SH-SY5Y (cell line): Measurements from ENCODE around the gene DGUOK.

Experiments
- GATA2 ChIP-seq: IDR thresholded peaks from 2 replicates; pipeline ENCODE4 v1.6.1; 2011; ENCODE audit warnings: mild to moderate bottlenecking, low read depth, low read length
- GATA3 ChIP-seq: IDR thresholded peaks from 2 replicates; pipeline ENCODE4 v1.6.1; 2011; ENCODE audit warnings: low read depth, mild to moderate bottlenecking, low read length, moderate library complexity

DGUOK gene

DNA sequence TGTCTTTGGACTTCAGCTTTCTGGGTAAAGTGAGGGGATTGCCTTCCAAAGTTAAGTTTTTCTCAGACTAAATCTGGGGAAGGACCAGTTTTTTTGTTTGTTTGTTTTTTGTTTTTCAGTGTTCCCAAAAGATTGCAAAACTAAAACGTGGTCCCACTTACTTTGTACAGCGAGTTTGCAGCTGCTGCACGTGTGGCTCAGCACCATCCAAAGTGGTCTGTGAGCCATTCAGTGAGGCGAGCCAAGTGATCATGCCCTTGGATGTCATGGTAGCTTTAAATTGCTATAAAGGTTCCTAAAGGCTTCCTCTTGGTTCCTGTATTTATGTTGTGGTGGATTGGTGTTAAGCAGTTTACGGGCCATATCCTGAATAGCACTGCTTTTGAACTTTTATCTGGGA, 81.0 kb downstream of the DGUOK start:
- TF ChIP-seq GATA3 (no peak), GATA2 (no peak)
